Neutrophil (primary cell): Measurements from ENCODE around the gene FAM199X.

Experiments used
- H3K27ac ChIP-seq: fragments of 200-600 bp; sonication (generic); 2 replicates; pipeline ENCODE4 v1.5.1; 2016; ENCODE audit warnings: mild to moderate bottlenecking, moderate library complexity
- H3K27me3 ChIP-seq: fragments of 200-600 bp; sonication (generic); 2 replicates; pipeline ENCODE4 v1.6.0; 2016; ENCODE audit warnings: mild to moderate bottlenecking
- H3K36me3 ChIP-seq: fragments of 200-600 bp; sonication (generic); 2 replicates; pipeline ENCODE4 v1.5.1; 2017
- H3K4me1 ChIP-seq, 2 experiments: fragments of 200-600 bp in 1 of 2; sonication (generic) in 1 of 2; 1 replicate in 1 of 2; 2 replicates in 1 of 2; pipeline versions ENCODE4 v1.5.1 to v1.6.1; 2013 to 2016; ENCODE audit warnings: low read depth in 1 of 2, low read length in 1 of 2, mild to moderate bottlenecking in 1 of 2, moderate library complexity in 1 of 2; ENCODE audit not compliant: control insufficient read depth in 1 of 2, insufficient read depth in 1 of 2
- H3K4me3 ChIP-seq, 2 experiments: fragments of 200-600 bp in 1 of 2; sonication (generic) in 1 of 2; 1 replicate in 1 of 2; 2 replicates in 1 of 2; pipeline ENCODE4 v1.5.1; 2013 to 2016; ENCODE audit warnings: low read depth in 1 of 2, low read length in 1 of 2, mild to moderate bottlenecking in 1 of 2, moderate library complexity in 1 of 2
- H3K9me3 ChIP-seq: fragments of 200-600 bp; sonication (generic); 2 replicates; pipeline ENCODE4 v1.5.1; 2016
- CTCF ChIP-seq: fragments of 200-600 bp; sonication (generic); IDR thresholded peaks from 2 replicates; pipeline ENCODE4 v1.5.1; 2016; ENCODE audit warnings: antibody characterized with exemption

The FAM199X gene

GRCh38 chrX:104141087-104141760 lies 25.0 kb upstream of the FAM199X start:
- no peaks in the 10 kb centered on the region for H3K27me3 ChIP-seq
- no peak overlapping the region for H3K27ac ChIP-seq
- no peak overlapping the region for H3K4me3 ChIP-seq
- H3K36me3 ChIP-seq: no peaks in the 10 kb centered on the region
- TF ChIP-seq CTCF: no peak
- peaks cover 2% of the 10 kb centered on the region in 2 experiments for H3K4me1 ChIP-seq
- H3K9me3 ChIP-seq: no peaks in the 10 kb centered on the region

- H3K27ac ChIP-seq: no peak overlapping the region
- H3K4me1 ChIP-seq: peaks cover 0 to 8% of the 10 kb centered on the region in 2 experiments
- H3K9me3 ChIP-seq: no peaks in the 10 kb centered on the region
- no peak overlapping the region for H3K4me3 ChIP-seq
- no peaks in the 10 kb centered on the region for H3K36me3 ChIP-seq
- no peaks in the 10 kb centered on the region for H3K27me3 ChIP-seq
- no peak for TF ChIP-seq CTCF
Observed at GRCh38 chrX:104151037-104151436, 15.2 kb upstream of the FAM199X start.

GRCh38 chrX:104156630-104157529 lies 9.4 kb upstream of the FAM199X start, which contains the start of gene SLC25A53:
Gene SLC25A53 (minus strand): TSS chrX:104157009. CDS start chrX:104105257, 51,752 bp downstream.
- Histone ChIP-seq H3K4me1 (peaks cover 3 to 14% of the 10 kb centered on the region in 2 experiments), H3K4me3 (peak within 1 kb of the TSS; percentile 68 to 79)

GRCh38 chrX:104166735-104167436 lies 633 bp downstream of the FAM199X start:
- no peak for TF ChIP-seq CTCF
- Histone ChIP-seq H3K27me3 (no peaks in the 10 kb centered on the region), H3K4me3 (peak overlapping the region; percentile 67 to 77), H3K27ac (peak overlapping the region; percentile 90), H3K4me1 (peaks cover 20 to 21% of the 10 kb centered on the region in 2 experiments), H3K36me3 (no peaks in the 10 kb centered on the region), H3K9me3 (no peaks in the 10 kb centered on the region)

More at GRCh38 chrX:104156630-104157529, 9.4 kb upstream of the FAM199X start, which contains the start of gene SLC25A53:
- H3K9me3 ChIP-seq: no peaks in the 10 kb centered on the region
- H3K27me3 ChIP-seq: no peaks in the 10 kb centered on the region
- H3K27ac ChIP-seq: peak within 1 kb of the TSS; percentile 94
- no peak for TF ChIP-seq CTCF
- H3K36me3 ChIP-seq: no peaks in the 10 kb centered on the region

GRCh38 chrX:104168127-104168526 lies 1.9 kb downstream of the FAM199X start:
- no peaks in the 10 kb centered on the region for H3K36me3 ChIP-seq
- no peaks in the 10 kb centered on the region for H3K27me3 ChIP-seq
- no peaks in the 10 kb centered on the region for H3K9me3 ChIP-seq
- TF ChIP-seq CTCF: no peak
- H3K27ac ChIP-seq: no peak overlapping the region
- H3K4me1 ChIP-seq: peaks cover 20 to 21% of the 10 kb centered on the region in 2 experiments
- no peak overlapping the region for H3K4me3 ChIP-seq
